GM23338 (cell line): ENCODE measurements around the gene TEFM.

Experiments used
- CREB1 ChIP-seq: fragments of 250-450 bp; sonication (Bioruptor Pico); IDR thresholded peaks from 2 replicates; pipeline ENCODE4 v1.5.0; 2020; ENCODE audit warnings: low read depth, mild to moderate bottlenecking, moderate library complexity
- EZH2 ChIP-seq: fragments of 200-600 bp; sonication (generic); IDR thresholded peaks from one replicate; pipeline ENCODE4 v1.8.0; 2017; ENCODE audit warnings: antibody characterized with exemption, mild to moderate bottlenecking, low read depth; ENCODE audit not compliant: unreplicated experiment
- POLR2AphosphoS5 ChIP-seq: IDR thresholded peaks from 2 replicates; pipeline ENCODE4 v1.6.1; 2016; ENCODE audit warnings: antibody characterized with exemption, low read depth
- TF ChIP-seq, protein P1 (sequence below), 2 experiments: fragments of 200-600 bp in 1 of 2; sonication (generic) in 1 of 2; conservative IDR thresholded peaks; 2 replicates each; pipeline versions ENCODE4 v1.5.1 to v1.6.1; 2016 to 2017; ENCODE audit warnings: antibody characterized with exemption in 2 of 2, low read depth in 2 of 2, mild to moderate bottlenecking in 2 of 2, moderate library complexity in 1 of 2
- TF ChIP-seq, protein P2 (sequence below): IDR thresholded peaks from one replicate; pipeline ENCODE4 v1.6.1; 2018; ENCODE audit warnings: antibody characterized with exemption; ENCODE audit not compliant: unreplicated experiment

DNA sequence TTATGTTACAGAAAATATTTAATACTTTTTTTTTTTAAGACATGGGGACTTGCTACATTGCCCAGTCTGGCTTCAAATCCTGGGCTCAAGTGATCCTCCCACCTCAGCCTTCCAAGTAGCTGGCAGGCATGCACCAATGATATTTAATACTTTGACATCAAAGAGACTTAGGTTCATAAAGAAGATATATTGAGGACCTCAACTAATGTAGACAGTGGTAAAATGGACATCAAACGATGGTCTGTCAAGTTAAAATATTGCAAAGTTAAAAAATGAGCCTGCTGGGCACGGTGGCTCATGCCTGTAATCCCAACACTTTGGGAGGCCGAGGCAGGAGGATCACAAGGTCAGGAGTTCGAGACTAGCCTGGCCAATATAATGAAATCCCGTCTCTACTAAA, 8.7 kb downstream of the TEFM start:
- TF ChIP-seq, protein P1, sequence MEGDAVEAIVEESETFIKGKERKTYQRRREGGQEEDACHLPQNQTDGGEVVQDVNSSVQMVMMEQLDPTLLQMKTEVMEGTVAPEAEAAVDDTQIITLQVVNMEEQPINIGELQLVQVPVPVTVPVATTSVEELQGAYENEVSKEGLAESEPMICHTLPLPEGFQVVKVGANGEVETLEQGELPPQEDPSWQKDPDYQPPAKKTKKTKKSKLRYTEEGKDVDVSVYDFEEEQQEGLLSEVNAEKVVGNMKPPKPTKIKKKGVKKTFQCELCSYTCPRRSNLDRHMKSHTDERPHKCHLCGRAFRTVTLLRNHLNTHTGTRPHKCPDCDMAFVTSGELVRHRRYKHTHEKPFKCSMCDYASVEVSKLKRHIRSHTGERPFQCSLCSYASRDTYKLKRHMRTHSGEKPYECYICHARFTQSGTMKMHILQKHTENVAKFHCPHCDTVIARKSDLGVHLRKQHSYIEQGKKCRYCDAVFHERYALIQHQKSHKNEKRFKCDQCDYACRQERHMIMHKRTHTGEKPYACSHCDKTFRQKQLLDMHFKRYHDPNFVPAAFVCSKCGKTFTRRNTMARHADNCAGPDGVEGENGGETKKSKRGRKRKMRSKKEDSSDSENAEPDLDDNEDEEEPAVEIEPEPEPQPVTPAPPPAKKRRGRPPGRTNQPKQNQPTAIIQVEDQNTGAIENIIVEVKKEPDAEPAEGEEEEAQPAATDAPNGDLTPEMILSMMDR (conservative IDR thresholded peaks at IDR 0.05; ENCODE audit: low read depth in 2 of 2) = no peak
- TF ChIP-seq, protein P2, sequence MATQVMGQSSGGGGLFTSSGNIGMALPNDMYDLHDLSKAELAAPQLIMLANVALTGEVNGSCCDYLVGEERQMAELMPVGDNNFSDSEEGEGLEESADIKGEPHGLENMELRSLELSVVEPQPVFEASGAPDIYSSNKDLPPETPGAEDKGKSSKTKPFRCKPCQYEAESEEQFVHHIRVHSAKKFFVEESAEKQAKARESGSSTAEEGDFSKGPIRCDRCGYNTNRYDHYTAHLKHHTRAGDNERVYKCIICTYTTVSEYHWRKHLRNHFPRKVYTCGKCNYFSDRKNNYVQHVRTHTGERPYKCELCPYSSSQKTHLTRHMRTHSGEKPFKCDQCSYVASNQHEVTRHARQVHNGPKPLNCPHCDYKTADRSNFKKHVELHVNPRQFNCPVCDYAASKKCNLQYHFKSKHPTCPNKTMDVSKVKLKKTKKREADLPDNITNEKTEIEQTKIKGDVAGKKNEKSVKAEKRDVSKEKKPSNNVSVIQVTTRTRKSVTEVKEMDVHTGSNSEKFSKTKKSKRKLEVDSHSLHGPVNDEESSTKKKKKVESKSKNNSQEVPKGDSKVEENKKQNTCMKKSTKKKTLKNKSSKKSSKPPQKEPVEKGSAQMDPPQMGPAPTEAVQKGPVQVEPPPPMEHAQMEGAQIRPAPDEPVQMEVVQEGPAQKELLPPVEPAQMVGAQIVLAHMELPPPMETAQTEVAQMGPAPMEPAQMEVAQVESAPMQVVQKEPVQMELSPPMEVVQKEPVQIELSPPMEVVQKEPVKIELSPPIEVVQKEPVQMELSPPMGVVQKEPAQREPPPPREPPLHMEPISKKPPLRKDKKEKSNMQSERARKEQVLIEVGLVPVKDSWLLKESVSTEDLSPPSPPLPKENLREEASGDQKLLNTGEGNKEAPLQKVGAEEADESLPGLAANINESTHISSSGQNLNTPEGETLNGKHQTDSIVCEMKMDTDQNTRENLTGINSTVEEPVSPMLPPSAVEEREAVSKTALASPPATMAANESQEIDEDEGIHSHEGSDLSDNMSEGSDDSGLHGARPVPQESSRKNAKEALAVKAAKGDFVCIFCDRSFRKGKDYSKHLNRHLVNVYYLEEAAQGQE = no peak
- TF ChIP-seq POLR2AphosphoS5 (no peak), EZH2 (no peak), CREB1 (CRISPR knock-in tag) (no peak)
